ENCODE data around the gene GRK6. TPM values are rescaled to one million over a fixed set of nuclear protein-coding genes. Genes with fewer than 3 reads are reported as not detected.
A peak's percentile ranks its signal among the peaks of the same experiment; 100 is the strongest.

GRK6 gene
- total and polyA plus RNA-seq, 9 of the 15 experiments (the other 6 are each of a cell fraction or from before 2014, with no cell fraction given), result 0.63 to 122 (median 44.5) TPM

DNA sequence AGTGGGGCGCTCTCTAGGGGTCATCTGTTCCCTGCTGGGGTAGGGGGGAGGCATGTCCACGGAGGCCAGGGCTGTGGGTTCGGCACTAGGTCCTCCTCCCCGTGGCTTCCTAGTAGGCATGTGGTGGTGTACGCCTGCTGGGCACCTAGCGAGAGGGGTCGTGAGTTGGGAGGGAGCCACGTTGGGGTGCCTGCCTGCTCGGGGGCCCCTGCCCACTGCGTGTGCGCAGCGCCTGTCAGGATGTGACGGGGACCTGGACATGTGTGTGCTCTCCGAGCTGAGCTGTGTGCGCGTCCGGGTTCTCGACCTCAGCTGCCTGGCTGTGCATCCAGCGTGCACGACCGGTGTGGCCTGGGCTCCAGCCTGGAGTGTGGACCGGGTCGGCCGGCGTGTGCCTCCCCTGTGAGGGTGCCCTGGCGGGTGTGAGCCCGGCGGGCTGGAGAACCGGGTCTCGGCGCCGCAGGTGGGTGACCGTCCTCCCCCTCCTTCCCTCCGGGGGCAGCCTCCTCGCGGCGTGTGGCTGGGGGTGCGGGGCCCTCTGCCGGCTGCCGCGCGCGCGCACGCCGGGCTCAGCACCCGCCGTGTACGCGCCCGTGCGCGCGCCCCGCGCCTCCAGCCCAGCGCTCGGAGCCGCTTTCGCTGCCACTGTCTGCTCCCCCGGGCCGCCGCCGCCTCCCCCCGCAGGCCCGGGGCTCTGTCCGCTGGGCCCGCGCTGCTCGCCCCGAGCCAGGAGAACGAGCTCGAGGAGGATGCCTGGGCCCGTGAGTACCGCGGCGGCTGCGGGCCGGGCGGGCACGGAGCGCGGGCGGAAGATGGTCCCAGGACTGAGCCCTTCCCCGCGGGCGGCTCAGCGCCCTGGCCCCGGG is 20.0 kb downstream of the GRK6 start, which contains the start of gene PRR7 (continued):
- TF ChIP-seq, protein P1, sequence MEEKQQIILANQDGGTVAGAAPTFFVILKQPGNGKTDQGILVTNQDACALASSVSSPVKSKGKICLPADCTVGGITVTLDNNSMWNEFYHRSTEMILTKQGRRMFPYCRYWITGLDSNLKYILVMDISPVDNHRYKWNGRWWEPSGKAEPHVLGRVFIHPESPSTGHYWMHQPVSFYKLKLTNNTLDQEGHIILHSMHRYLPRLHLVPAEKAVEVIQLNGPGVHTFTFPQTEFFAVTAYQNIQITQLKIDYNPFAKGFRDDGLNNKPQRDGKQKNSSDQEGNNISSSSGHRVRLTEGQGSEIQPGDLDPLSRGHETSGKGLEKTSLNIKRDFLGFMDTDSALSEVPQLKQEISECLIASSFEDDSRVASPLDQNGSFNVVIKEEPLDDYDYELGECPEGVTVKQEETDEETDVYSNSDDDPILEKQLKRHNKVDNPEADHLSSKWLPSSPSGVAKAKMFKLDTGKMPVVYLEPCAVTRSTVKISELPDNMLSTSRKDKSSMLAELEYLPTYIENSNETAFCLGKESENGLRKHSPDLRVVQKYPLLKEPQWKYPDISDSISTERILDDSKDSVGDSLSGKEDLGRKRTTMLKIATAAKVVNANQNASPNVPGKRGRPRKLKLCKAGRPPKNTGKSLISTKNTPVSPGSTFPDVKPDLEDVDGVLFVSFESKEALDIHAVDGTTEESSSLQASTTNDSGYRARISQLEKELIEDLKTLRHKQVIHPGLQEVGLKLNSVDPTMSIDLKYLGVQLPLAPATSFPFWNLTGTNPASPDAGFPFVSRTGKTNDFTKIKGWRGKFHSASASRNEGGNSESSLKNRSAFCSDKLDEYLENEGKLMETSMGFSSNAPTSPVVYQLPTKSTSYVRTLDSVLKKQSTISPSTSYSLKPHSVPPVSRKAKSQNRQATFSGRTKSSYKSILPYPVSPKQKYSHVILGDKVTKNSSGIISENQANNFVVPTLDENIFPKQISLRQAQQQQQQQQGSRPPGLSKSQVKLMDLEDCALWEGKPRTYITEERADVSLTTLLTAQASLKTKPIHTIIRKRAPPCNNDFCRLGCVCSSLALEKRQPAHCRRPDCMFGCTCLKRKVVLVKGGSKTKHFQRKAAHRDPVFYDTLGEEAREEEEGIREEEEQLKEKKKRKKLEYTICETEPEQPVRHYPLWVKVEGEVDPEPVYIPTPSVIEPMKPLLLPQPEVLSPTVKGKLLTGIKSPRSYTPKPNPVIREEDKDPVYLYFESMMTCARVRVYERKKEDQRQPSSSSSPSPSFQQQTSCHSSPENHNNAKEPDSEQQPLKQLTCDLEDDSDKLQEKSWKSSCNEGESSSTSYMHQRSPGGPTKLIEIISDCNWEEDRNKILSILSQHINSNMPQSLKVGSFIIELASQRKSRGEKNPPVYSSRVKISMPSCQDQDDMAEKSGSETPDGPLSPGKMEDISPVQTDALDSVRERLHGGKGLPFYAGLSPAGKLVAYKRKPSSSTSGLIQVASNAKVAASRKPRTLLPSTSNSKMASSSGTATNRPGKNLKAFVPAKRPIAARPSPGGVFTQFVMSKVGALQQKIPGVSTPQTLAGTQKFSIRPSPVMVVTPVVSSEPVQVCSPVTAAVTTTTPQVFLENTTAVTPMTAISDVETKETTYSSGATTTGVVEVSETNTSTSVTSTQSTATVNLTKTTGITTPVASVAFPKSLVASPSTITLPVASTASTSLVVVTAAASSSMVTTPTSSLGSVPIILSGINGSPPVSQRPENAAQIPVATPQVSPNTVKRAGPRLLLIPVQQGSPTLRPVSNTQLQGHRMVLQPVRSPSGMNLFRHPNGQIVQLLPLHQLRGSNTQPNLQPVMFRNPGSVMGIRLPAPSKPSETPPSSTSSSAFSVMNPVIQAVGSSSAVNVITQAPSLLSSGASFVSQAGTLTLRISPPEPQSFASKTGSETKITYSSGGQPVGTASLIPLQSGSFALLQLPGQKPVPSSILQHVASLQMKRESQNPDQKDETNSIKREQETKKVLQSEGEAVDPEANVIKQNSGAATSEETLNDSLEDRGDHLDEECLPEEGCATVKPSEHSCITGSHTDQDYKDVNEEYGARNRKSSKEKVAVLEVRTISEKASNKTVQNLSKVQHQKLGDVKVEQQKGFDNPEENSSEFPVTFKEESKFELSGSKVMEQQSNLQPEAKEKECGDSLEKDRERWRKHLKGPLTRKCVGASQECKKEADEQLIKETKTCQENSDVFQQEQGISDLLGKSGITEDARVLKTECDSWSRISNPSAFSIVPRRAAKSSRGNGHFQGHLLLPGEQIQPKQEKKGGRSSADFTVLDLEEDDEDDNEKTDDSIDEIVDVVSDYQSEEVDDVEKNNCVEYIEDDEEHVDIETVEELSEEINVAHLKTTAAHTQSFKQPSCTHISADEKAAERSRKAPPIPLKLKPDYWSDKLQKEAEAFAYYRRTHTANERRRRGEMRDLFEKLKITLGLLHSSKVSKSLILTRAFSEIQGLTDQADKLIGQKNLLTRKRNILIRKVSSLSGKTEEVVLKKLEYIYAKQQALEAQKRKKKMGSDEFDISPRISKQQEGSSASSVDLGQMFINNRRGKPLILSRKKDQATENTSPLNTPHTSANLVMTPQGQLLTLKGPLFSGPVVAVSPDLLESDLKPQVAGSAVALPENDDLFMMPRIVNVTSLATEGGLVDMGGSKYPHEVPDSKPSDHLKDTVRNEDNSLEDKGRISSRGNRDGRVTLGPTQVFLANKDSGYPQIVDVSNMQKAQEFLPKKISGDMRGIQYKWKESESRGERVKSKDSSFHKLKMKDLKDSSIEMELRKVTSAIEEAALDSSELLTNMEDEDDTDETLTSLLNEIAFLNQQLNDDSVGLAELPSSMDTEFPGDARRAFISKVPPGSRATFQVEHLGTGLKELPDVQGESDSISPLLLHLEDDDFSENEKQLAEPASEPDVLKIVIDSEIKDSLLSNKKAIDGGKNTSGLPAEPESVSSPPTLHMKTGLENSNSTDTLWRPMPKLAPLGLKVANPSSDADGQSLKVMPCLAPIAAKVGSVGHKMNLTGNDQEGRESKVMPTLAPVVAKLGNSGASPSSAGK (IDR thresholded peaks at IDR 0.05), result no peak
- TF ChIP-seq TEAD4 (IDR thresholded peaks at IDR 0.05; ENCODE audit: low read length), result no peak
- no peak for TF ChIP-seq TEAD4 (CRISPR knock-in tag; IDR thresholded peaks at IDR 0.05; ENCODE audit: borderline replicate concordance)
- TF ChIP-seq, protein P2, sequence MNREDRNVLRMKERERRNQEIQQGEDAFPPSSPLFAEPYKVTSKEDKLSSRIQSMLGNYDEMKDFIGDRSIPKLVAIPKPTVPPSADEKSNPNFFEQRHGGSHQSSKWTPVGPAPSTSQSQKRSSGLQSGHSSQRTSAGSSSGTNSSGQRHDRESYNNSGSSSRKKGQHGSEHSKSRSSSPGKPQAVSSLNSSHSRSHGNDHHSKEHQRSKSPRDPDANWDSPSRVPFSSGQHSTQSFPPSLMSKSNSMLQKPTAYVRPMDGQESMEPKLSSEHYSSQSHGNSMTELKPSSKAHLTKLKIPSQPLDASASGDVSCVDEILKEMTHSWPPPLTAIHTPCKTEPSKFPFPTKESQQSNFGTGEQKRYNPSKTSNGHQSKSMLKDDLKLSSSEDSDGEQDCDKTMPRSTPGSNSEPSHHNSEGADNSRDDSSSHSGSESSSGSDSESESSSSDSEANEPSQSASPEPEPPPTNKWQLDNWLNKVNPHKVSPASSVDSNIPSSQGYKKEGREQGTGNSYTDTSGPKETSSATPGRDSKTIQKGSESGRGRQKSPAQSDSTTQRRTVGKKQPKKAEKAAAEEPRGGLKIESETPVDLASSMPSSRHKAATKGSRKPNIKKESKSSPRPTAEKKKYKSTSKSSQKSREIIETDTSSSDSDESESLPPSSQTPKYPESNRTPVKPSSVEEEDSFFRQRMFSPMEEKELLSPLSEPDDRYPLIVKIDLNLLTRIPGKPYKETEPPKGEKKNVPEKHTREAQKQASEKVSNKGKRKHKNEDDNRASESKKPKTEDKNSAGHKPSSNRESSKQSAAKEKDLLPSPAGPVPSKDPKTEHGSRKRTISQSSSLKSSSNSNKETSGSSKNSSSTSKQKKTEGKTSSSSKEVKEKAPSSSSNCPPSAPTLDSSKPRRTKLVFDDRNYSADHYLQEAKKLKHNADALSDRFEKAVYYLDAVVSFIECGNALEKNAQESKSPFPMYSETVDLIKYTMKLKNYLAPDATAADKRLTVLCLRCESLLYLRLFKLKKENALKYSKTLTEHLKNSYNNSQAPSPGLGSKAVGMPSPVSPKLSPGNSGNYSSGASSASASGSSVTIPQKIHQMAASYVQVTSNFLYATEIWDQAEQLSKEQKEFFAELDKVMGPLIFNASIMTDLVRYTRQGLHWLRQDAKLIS (CRISPR knock-in tag; IDR thresholded peaks at IDR 0.05), result 0 out of 2 replicates have a peak, but pooled peaks have one; percentile 34
- no peak for TF ChIP-seq ZNF57 (CRISPR knock-in tag; IDR thresholded peaks at IDR 0.05)
- TF ChIP-seq XRCC5 (IDR thresholded peaks at IDR 0.05; ENCODE audit: low read depth, low read length), result peak; percentile 5; the same call in 1 of the 2 replicates
- TF ChIP-seq, protein P3, sequence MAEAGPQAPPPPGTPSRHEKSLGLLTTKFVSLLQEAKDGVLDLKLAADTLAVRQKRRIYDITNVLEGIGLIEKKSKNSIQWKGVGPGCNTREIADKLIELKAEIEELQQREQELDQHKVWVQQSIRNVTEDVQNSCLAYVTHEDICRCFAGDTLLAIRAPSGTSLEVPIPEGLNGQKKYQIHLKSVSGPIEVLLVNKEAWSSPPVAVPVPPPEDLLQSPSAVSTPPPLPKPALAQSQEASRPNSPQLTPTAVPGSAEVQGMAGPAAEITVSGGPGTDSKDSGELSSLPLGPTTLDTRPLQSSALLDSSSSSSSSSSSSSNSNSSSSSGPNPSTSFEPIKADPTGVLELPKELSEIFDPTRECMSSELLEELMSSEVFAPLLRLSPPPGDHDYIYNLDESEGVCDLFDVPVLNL (CRISPR knock-in tag; IDR thresholded peaks at IDR 0.05; ENCODE audit: low read depth), result peak; percentile 59; the same call in 1 of the 2 replicates
- peak; percentile 96 for TF ChIP-seq PTBP1 (IDR thresholded peaks at IDR 0.05; ENCODE audit: low read depth, low read length)
- no peak for TF ChIP-seq SMAD3 (CRISPR knock-in tag; conservative IDR thresholded peaks at IDR 0.05)

Measured in K562 (cell line).